ENCODE results near the gene SMARCD3. TPM values are rescaled to one million over a fixed set of nuclear protein-coding genes. Genes with fewer than 3 reads are reported as not detected.

Gene SMARCD3
- total and polyA plus RNA-seq, 9 of the 15 experiments (the other 6 are each of a cell fraction or from before 2014, with no cell fraction given): 0.43 to 3.6 (median 2.6) TPM

DNA sequence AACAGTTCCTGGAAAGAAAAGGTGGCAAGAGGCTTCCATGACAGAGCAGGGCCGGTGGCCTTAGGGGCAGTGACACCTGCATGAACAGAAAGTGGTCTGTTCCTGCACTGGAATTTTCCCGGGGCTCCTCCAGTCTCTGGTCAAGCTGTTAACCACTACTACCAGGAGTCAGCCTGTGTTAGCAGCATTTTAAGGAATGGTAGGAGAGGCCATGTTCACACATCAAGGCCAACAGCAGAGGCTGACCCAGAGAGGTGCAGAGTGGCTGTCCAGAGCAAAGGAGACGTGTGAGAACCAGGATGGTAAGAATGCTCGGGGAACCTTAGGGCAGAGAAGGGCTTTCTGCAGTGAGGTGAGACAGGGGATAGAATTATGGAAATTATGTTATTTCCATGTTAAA lies 46.7 kb downstream of the SMARCD3 start:
- no peak for FAIRE-seq
- no peak overlapping the region for H2AFZ ChIP-seq (ENCODE audit: low read depth, low read length)
- no peak overlapping the region for H3K9ac ChIP-seq (ENCODE audit: insufficient read depth in 1 of 2, low read depth in 2 of 2, low read length in 2 of 2)
- CTCF ChIA-PET (ENCODE audit: low intra/inter-chr PET ratio): no interaction called here
- in situ Hi-C loops (cut with MboI): no loop called here
- H3K4me1 ChIP-seq (replicated peaks in 1 of 2; ENCODE audit: control insufficient read depth in 2 of 2, insufficient read depth in 2 of 2, low read length in 2 of 2): peaks cover 3 to 17% of the 10 kb centered on the region in 2 experiments
- no peak for TF ChIP-seq STAT5B (CRISPR knock-in tag; IDR thresholded peaks at IDR 0.05)
- TF ChIP-seq ZNF830 (CRISPR knock-in tag; IDR thresholded peaks at IDR 0.05): no peak
- TF ChIP-seq RBFOX2 (IDR thresholded peaks at IDR 0.05; ENCODE audit: low read depth, low read length): no peak
- TF ChIP-seq, protein P1, sequence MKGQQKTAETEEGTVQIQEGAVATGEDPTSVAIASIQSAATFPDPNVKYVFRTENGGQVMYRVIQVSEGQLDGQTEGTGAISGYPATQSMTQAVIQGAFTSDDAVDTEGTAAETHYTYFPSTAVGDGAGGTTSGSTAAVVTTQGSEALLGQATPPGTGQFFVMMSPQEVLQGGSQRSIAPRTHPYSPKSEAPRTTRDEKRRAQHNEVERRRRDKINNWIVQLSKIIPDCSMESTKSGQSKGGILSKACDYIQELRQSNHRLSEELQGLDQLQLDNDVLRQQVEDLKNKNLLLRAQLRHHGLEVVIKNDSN (CRISPR knock-in tag; IDR thresholded peaks at IDR 0.05): no peak
- TF ChIP-seq MAFF (IDR thresholded peaks at IDR 0.05; ENCODE audit: low read length): no peak
- BruUV-seq (replicated peaks): no TSS peak
- H3K27me3 ChIP-seq (ENCODE audit: control insufficient read depth in 2 of 2, insufficient read depth in 2 of 2, low read length in 2 of 2): peaks cover 85 to 89% of the 10 kb centered on the region in 2 experiments; a peak in 4 of 5 replicates
- intact Hi-C loops (cut with micrococcal nuclease): no loop called here
- no peak overlapping the region for H3K4me2 ChIP-seq (ENCODE audit: insufficient read depth, low read length)
- no peaks in the 10 kb centered on the region for H3K9me1 ChIP-seq (ENCODE audit: control insufficient read depth, insufficient read depth, low read length)
- POLR2A ChIA-PET: no interaction called here
- H3K79me2 ChIP-seq (ENCODE audit: control insufficient read depth, insufficient read depth, low read length): no peaks in the 10 kb centered on the region
- no peaks in the 10 kb centered on the region for H3K9me3 ChIP-seq (replicated peaks; ENCODE audit: control insufficient read depth, insufficient read depth, low read depth, low read length)
- H3K4me3 ChIP-seq: no peak overlapping the region
- H3K36me3 ChIP-seq (ENCODE audit: control insufficient read depth, insufficient read depth, low read length): no peaks in the 10 kb centered on the region
- no peak overlapping the region for H3K27ac ChIP-seq (ENCODE audit: extremely low read depth, low read depth, low read length)
- WGBS (ENCODE audit: insufficient coverage, low coverage, missing lambda C conversion rate): 1% methylated on average over 4 of the region's 4 CpGs
- peaks cover 19% of the 10 kb centered on the region for H4K20me1 ChIP-seq (replicated peaks; ENCODE audit: control insufficient read depth, insufficient read depth, low read length)
- ATAC-seq: no peak
- no peak for DNase-seq (ENCODE audit: extremely low read depth in 1 of 4, low spot score in 3 of 4)

DNA sequence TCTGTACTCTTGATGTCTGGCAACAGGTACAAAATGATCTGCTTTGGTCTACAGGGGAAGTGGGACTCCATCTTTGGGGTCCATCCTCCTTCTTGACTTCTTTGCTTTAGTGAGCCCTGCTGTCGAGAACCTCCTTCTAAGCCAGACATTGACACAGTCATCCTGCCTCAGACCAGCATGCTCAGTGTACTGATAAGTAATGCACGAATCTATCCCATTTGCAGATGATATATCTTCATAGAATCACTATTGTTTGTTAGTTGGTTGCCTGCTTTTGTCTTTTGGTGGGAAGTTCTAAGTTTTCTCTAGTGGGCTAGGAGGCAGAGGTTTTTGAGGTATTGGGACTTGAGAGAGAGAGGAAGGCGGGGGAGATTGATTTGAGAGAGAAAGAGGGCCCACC lies 47.1 kb downstream of the SMARCD3 start:
- intact Hi-C loops (cut with micrococcal nuclease): no loop called here
- CTCF ChIA-PET (ENCODE audit: low intra/inter-chr PET ratio): no interaction called here
- Histone ChIP-seq H3K4me1 (replicated peaks in 1 of 2; ENCODE audit: control insufficient read depth in 2 of 2, insufficient read depth in 2 of 2, low read length in 2 of 2) (peaks cover 0 to 14% of the 10 kb centered on the region in 2 experiments; a peak in 2 of 5 replicates), H3K36me3 (ENCODE audit: control insufficient read depth, insufficient read depth, low read length) (no peaks in the 10 kb centered on the region), H3K9ac (ENCODE audit: insufficient read depth in 1 of 2, low read depth in 2 of 2, low read length in 2 of 2) (no peak overlapping the region), H3K27ac (ENCODE audit: extremely low read depth, low read depth, low read length) (no peak overlapping the region), H3K9me3 (replicated peaks; ENCODE audit: control insufficient read depth, insufficient read depth, low read depth, low read length) (no peaks in the 10 kb centered on the region), H2AFZ (ENCODE audit: low read depth, low read length) (no peak overlapping the region), H3K4me3 (no peak overlapping the region), H3K79me2 (ENCODE audit: control insufficient read depth, insufficient read depth, low read length) (no peaks in the 10 kb centered on the region), H3K4me2 (ENCODE audit: insufficient read depth, low read length) (no peak overlapping the region), H3K9me1 (ENCODE audit: control insufficient read depth, insufficient read depth, low read length) (no peaks in the 10 kb centered on the region), H3K27me3 (ENCODE audit: control insufficient read depth in 2 of 2, insufficient read depth in 2 of 2, low read length in 2 of 2) (peaks cover 89 to 93% of the 10 kb centered on the region in 2 experiments), H4K20me1 (replicated peaks; ENCODE audit: control insufficient read depth, insufficient read depth, low read length) (peaks cover 21% of the 10 kb centered on the region; the same call in 1 of the 2 replicates)
- ATAC-seq (no peak), FAIRE-seq (peak; percentile 62), DNase-seq (ENCODE audit: extremely low read depth in 1 of 4, low spot score in 3 of 4) (no peak)
- 0% methylated on average over 3 of the region's 3 CpGs for WGBS (ENCODE audit: insufficient coverage, low coverage, missing lambda C conversion rate)
- POLR2A ChIA-PET: no interaction called here
- in situ Hi-C loops (cut with MboI): no loop called here
- BruUV-seq (replicated peaks): no TSS peak
- TF ChIP-seq RAD21 (CRISPR knock-in tag; conservative IDR thresholded peaks at IDR 0.05 in 1 of 2, IDR thresholded peaks at IDR 0.05 in 1 of 2): no peak
- TF ChIP-seq ZNF584 (CRISPR knock-in tag; IDR thresholded peaks at IDR 0.05; ENCODE audit: low read depth): no peak
- no peak for TF ChIP-seq SREBF1 (IDR thresholded peaks at IDR 0.05; ENCODE audit: borderline replicate concordance, low read depth, low read length)
- TF ChIP-seq, protein P2, sequence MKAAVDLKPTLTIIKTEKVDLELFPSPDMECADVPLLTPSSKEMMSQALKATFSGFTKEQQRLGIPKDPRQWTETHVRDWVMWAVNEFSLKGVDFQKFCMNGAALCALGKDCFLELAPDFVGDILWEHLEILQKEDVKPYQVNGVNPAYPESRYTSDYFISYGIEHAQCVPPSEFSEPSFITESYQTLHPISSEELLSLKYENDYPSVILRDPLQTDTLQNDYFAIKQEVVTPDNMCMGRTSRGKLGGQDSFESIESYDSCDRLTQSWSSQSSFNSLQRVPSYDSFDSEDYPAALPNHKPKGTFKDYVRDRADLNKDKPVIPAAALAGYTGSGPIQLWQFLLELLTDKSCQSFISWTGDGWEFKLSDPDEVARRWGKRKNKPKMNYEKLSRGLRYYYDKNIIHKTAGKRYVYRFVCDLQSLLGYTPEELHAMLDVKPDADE (conservative IDR thresholded peaks at IDR 0.05; ENCODE audit: control insufficient read depth, low read depth, low read length): no peak
- peak; percentile 80 for TF ChIP-seq ZNF239 (CRISPR knock-in tag; IDR thresholded peaks at IDR 0.05)
- no peak for TF ChIP-seq PCBP2 (IDR thresholded peaks at IDR 0.05; ENCODE audit: low read depth, low read length, poor library complexity, severe bottlenecking)

Measured in K562 (cell line).